C4-2B (cell line): ENCODE data around the gene HOXD8.

Experiments used
- H3K27ac ChIP-seq: fragments of 450-650 bp; 2 replicates; pipeline ENCODE4 v1.5.1; 2017
- ZFX ChIP-seq: fragments of 450-650 bp; IDR thresholded peaks from 2 replicates; pipeline ENCODE4 v1.6.1; 2017
- TF ChIP-seq, protein P1 (sequence below): fragments of 450-650 bp; conservative IDR thresholded peaks from 2 replicates; pipeline ENCODE4 v1.5.1; 2017; ENCODE audit warnings: mild to moderate bottlenecking

The HOXD8 gene

GRCh38 chr2:176128982-176129796 is at the start of gene HOXD8:
Gene HOXD8, plus strand, starts transcription at chr2:176129705. Its CDS starts 662 bp downstream, at chr2:176130367.
- TF ChIP-seq, protein P1, sequence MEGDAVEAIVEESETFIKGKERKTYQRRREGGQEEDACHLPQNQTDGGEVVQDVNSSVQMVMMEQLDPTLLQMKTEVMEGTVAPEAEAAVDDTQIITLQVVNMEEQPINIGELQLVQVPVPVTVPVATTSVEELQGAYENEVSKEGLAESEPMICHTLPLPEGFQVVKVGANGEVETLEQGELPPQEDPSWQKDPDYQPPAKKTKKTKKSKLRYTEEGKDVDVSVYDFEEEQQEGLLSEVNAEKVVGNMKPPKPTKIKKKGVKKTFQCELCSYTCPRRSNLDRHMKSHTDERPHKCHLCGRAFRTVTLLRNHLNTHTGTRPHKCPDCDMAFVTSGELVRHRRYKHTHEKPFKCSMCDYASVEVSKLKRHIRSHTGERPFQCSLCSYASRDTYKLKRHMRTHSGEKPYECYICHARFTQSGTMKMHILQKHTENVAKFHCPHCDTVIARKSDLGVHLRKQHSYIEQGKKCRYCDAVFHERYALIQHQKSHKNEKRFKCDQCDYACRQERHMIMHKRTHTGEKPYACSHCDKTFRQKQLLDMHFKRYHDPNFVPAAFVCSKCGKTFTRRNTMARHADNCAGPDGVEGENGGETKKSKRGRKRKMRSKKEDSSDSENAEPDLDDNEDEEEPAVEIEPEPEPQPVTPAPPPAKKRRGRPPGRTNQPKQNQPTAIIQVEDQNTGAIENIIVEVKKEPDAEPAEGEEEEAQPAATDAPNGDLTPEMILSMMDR: no peak
- TF ChIP-seq ZFX: no peak
- H3K27ac ChIP-seq: no peak within 1 kb of the TSS

GRCh38 chr2:176079831-176080539 is 49.5 kb upstream of the HOXD8 start:
- TF ChIP-seq, protein P1: peak; percentile 89
- TF ChIP-seq ZFX: peak; percentile 31; the same call in 1 of the 2 replicates
- H3K27ac ChIP-seq: no peak overlapping the region

- TF ChIP-seq ZFX: no peak
- TF ChIP-seq, protein P1: 0 out of 2 replicates have a peak, but pooled peaks have one; percentile 33
- no peak overlapping the region for H3K27ac ChIP-seq
Measured at GRCh38 chr2:176080540-176081375, 48.7 kb upstream of the HOXD8 start.

- TF ChIP-seq, protein P1: no peak
- TF ChIP-seq ZFX: no peak
- no peak overlapping the region for H3K27ac ChIP-seq
Measured at GRCh38 chr2:176081376-176081836, 48.1 kb upstream of the HOXD8 start.

DNA sequence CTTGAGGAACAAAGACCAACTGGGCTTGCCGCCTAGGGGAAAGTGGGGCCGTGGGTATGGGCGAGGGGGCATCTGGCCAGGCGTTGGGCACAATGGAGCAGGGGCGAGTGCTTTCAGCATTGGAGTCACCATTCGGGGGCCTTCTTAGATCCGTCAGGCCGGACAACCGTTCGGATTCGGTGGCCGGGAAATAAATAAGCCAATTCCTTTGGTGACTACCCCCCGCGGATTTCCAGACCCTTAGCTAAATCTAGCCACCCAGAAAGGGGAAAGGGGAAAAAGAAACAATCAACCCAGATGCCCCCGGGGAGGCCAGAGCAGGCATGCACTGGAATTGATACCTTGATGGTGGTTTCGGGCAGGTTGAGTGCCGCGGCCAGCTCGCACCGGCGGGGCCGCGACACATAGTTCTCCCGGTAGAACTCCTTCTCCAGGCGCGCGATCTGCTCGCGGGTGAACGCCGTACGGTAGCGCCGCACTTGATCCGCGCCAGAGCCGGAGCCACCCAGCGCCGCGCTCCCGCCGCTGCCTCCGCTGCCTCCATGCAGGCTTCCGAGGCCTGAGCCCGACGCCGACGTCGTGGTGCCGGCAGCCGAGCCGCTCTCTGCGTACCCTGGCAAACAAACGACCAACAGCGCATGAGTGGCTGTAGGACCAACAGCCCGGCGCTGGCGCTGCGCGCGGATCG is 47.5 kb upstream of the HOXD8 start:
- TF ChIP-seq ZFX: no peak
- TF ChIP-seq, protein P1: no peak
- no peak overlapping the region for H3K27ac ChIP-seq

DNA sequence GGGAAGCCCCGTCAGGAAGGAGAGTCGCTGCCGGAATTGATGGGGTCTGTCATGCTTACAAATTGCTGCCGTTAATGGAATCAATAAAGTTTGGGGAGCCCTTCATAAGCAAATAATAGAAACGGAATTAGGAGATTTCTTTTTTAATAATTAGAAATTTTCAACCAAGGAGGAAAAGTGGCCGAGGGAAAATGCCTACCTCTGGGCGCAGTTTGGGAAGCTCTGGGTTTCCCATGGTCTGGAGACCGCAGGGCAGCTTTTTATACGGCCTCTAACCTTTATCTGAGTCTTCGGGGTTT is 47.0 kb upstream of the HOXD8 start:
- no peak overlapping the region for H3K27ac ChIP-seq
- TF ChIP-seq, protein P1: no peak
- no peak for TF ChIP-seq ZFX
